H1 (cell line): ENCODE results near the gene ACTR6. TPM values are rescaled to one million over a fixed set of nuclear protein-coding genes. Genes with fewer than 3 reads are reported as not detected.
A peak's percentile ranks its signal among the peaks of the same experiment; 100 is the strongest.

Experiments
- CTCF ChIA-PET: fragments of 300-600 bp; sonication (Branson Sonifier 250); formaldehyde crosslinking; loops from one replicate; lab custom pipeline; 2021; ENCODE audit not compliant: partially characterized antibody; lab: Charles Lee
- POLR2A ChIA-PET: fragments of 300-600 bp; sonication (Branson Sonifier 250); formaldehyde crosslinking; loops from one replicate; lab custom pipeline; 2021; ENCODE audit warnings: inconsistent platforms; ENCODE audit not compliant: partially characterized antibody; lab: Charles Lee
- DNase-seq, 2 experiments: peaks; one replicate each; pipeline versions ENCODE4 v3.0.0 to v3.0.0-alpha.2; 2010 to 2022; ENCODE audit warnings: low spot score in 2 of 2, low read depth in 1 of 2, mixed read lengths in 1 of 2
- FAIRE-seq: peaks from 2 replicates; lab custom pipeline; 2011; peaks lifted over from hg19 to GRCh38; lab: Jason Lieb, UNC
- H2AFZ ChIP-seq: 2 replicates; pipeline ENCODE4 v1.8.1; 2012; ENCODE audit warnings: low read length, inconsistent platforms
- H2AK5ac ChIP-seq: 2 replicates; pipeline ENCODE4 v1.6.1; 2013; ENCODE audit warnings: low read depth, low read length
- H2BK120ac ChIP-seq: replicated peaks from 2 replicates; pipeline ENCODE3; 2013; ENCODE audit warnings: low read depth, low read length, inconsistent platforms
- H2BK12ac ChIP-seq: 2 replicates; pipeline ENCODE4 v1.6.1; 2013; ENCODE audit warnings: low read depth, low read length
- H2BK15ac ChIP-seq: 2 replicates; pipeline ENCODE4 v1.6.1; 2013; ENCODE audit warnings: low read length
- H2BK20ac ChIP-seq: 2 replicates; pipeline ENCODE4 v1.6.1; 2013; ENCODE audit warnings: low read length
- H2BK5ac ChIP-seq: 2 replicates; pipeline ENCODE4 v1.6.1; 2013; ENCODE audit warnings: low read depth, low read length
- H3K14ac ChIP-seq: 2 replicates; pipeline ENCODE4 v1.6.1; 2013; ENCODE audit warnings: inconsistent platforms; ENCODE audit not compliant: insufficient read length
- H3K18ac ChIP-seq: 2 replicates; pipeline ENCODE4 v1.6.1; 2013; ENCODE audit warnings: low read length; ENCODE audit errors: extremely low read depth
- H3K23ac ChIP-seq: 2 replicates; pipeline ENCODE4 v1.6.1; 2013; ENCODE audit warnings: inconsistent platforms; ENCODE audit not compliant: insufficient read length
- H3K23me2 ChIP-seq: 2 replicates; pipeline ENCODE4 v1.6.1; 2013; ENCODE audit warnings: low read depth, low read length
- H3K27ac ChIP-seq: 2 replicates; pipeline ENCODE4 v1.6.1; 2011; ENCODE audit warnings: low read depth, low read length, inconsistent platforms
- H3K27me3 ChIP-seq, 4 experiments: replicated peaks in 1 of 4; 1 replicate in 1 of 4; 2 replicates in 3 of 4; pipeline versions ENCODE4 v1.6.1 to v1.8.1; 2011 to 2013; ENCODE audit warnings: low read length in 3 of 4, mild to moderate bottlenecking in 3 of 4, inconsistent platforms in 2 of 4, mixed read lengths in 2 of 4, moderate library complexity in 1 of 4; ENCODE audit not compliant: control insufficient read depth in 3 of 4, insufficient read depth in 3 of 4; ENCODE audit errors: extremely low read depth in 1 of 4
- H3K36me3 ChIP-seq, 4 experiments: 2 replicates each; pipeline versions ENCODE4 v1.6.1 to v1.8.1; 2011 to 2013; ENCODE audit warnings: mild to moderate bottlenecking in 4 of 4, low read length in 3 of 4, moderate library complexity in 2 of 4, control low read depth in 1 of 4, inconsistent platforms in 1 of 4; ENCODE audit not compliant: insufficient read depth in 4 of 4, control insufficient read depth in 2 of 4
- H3K4ac ChIP-seq: replicated peaks from 2 replicates; pipeline ENCODE3; 2013; ENCODE audit warnings: low read length, low read depth, mixed read lengths, inconsistent platforms; ENCODE audit not compliant: insufficient read length
- H3K4me1 ChIP-seq, 4 experiments: replicated peaks in 1 of 4; 1 replicate in 1 of 4; 2 replicates in 3 of 4; pipeline versions ENCODE4 v1.6.1 to v1.8.1; 2011 to 2013; ENCODE audit warnings: low read length in 3 of 4, inconsistent platforms in 2 of 4, mixed read lengths in 1 of 4; ENCODE audit not compliant: insufficient read depth in 4 of 4, control insufficient read depth in 3 of 4
- H3K4me2 ChIP-seq, 2 experiments: 2 replicates each; pipeline versions ENCODE4 v1.6.1 to v1.8.1; 2011 to 2013; ENCODE audit warnings: low read depth in 2 of 2, low read length in 2 of 2, control low read depth in 1 of 2, inconsistent platforms in 1 of 2, mild to moderate bottlenecking in 1 of 2; ENCODE audit not compliant: insufficient read depth in 1 of 2
- H3K4me3 ChIP-seq, 4 experiments: fragments of 200-600, 300-600 bp in 1 of 4; sonication (generic), shearing (Covaris generic), sonication (Bioruptor Twin) in 1 of 4; 2 replicates each; pipeline versions ENCODE4 v1.5.1 to v1.8.1; 2011 to 2016; ENCODE audit warnings: low read length in 4 of 4, low read depth in 3 of 4, control low read depth in 2 of 4, inconsistent platforms in 2 of 4, mild to moderate bottlenecking in 2 of 4, mixed read lengths in 1 of 4, moderate library complexity in 1 of 4; ENCODE audit not compliant: insufficient read depth in 2 of 4; ENCODE audit errors: extremely low read depth in 1 of 4
- H3K56ac ChIP-seq: replicated peaks from 2 replicates; pipeline ENCODE3; 2013; ENCODE audit warnings: low read depth, mild to moderate bottlenecking, mixed read lengths, low read length, inconsistent platforms; ENCODE audit not compliant: insufficient read length
- H3K79me1 ChIP-seq: 2 replicates; pipeline ENCODE4 v1.6.1; 2013; ENCODE audit warnings: low read depth, low read length, control low read depth
- H3K79me2 ChIP-seq, 2 experiments: 2 replicates each; pipeline versions ENCODE4 v1.6.1 to v1.8.1; 2012 to 2013; ENCODE audit warnings: low read length in 2 of 2, mild to moderate bottlenecking in 2 of 2, inconsistent platforms in 1 of 2; ENCODE audit not compliant: insufficient read depth in 2 of 2, control insufficient read depth in 1 of 2
- H3K9ac ChIP-seq, 4 experiments: replicated peaks in 1 of 4; 1 replicate in 1 of 4; 2 replicates in 3 of 4; pipeline versions ENCODE4 v1.6.1 to v1.8.1; 2011 to 2013; ENCODE audit warnings: low read depth in 3 of 4, low read length in 3 of 4, control low read depth in 2 of 4, mild to moderate bottlenecking in 2 of 4, moderate library complexity in 2 of 4, inconsistent platforms in 1 of 4; ENCODE audit errors: extremely low read depth in 1 of 4
- H3K9me3 ChIP-seq, 2 experiments: 2 replicates each; pipeline versions ENCODE4 v1.6.1 to v1.8.1; 2012 to 2013; ENCODE audit warnings: mild to moderate bottlenecking in 2 of 2, moderate library complexity in 2 of 2, control low read depth in 1 of 2, inconsistent platforms in 1 of 2, low read depth in 1 of 2, low read length in 1 of 2, mixed read lengths in 1 of 2; ENCODE audit not compliant: insufficient read depth in 2 of 2
- H4K20me1 ChIP-seq, 2 experiments: replicated peaks in 1 of 2; 2 replicates each; pipeline versions ENCODE3 to v1.8.1; 2011 to 2013; ENCODE audit warnings: inconsistent platforms in 2 of 2, low read length in 2 of 2, mild to moderate bottlenecking in 1 of 2; ENCODE audit not compliant: insufficient read depth in 2 of 2, control insufficient read depth in 1 of 2
- H4K5ac ChIP-seq: 2 replicates; pipeline ENCODE4 v1.6.1; 2013; ENCODE audit warnings: low read length, low read depth, mixed read lengths, inconsistent platforms; ENCODE audit not compliant: insufficient read length
- H4K8ac ChIP-seq: 2 replicates; pipeline ENCODE4 v1.8.0; 2013; ENCODE audit warnings: mild to moderate bottlenecking, moderate library complexity, low read length, inconsistent platforms; ENCODE audit not compliant: insufficient read depth; ENCODE audit errors: extremely low read depth
- H4K91ac ChIP-seq: replicated peaks from 2 replicates; pipeline ENCODE3; 2013; ENCODE audit warnings: low read length, mixed read lengths, inconsistent platforms; ENCODE audit not compliant: insufficient read length
- JUN ChIP-seq: IDR thresholded peaks from 2 replicates; pipeline ENCODE4 v1.6.1; 2011; ENCODE audit warnings: low read depth, mild to moderate bottlenecking, improper control_type of control experiment, low read length
- SP2 ChIP-seq: IDR thresholded peaks from 2 replicates; pipeline ENCODE4 v1.6.1; 2012; ENCODE audit warnings: mild to moderate bottlenecking, low read length, inconsistent platforms
- WGBS, 2 experiments: shearing (Covaris generic) in 1 of 2; methylation state at CpG; one replicate each; pipeline versions ENCODE4 v1.1.6 to v1.1.7; 2013 to 2015; ENCODE audit warnings: low lambda C conversion rate in 2 of 2, mixed read lengths in 2 of 2, inconsistent platforms in 1 of 2, low coverage in 1 of 2, missing lambda C conversion rate in 1 of 2; ENCODE audit not compliant: insufficient replicate concordance in 2 of 2, insufficient coverage in 1 of 2, insufficient read length in 1 of 2; ENCODE audit errors: extremely low coverage in 1 of 2, missing lambda C conversion rate in 1 of 2; 5-methylcytosine and 5-hydroxymethylcytosine counted together
- polyA plus RNA-seq, 7 experiments: library from polyadenylated mRNA; depleted of rRNA in 3 of 7; stranded (reverse) in 5 of 7; unstranded in 2 of 7; fragments of >200 nt in 5 of 7; fragments of 200-250 nt in 2 of 7; gene quantifications; 1 replicate in 5 of 7; 2 replicates in 1 of 7; 4 replicates in 1 of 7; pipeline versions ENCODE4 v1.2.1 to v1.2.3, GENCODE V29; 2011 to 2013; ENCODE audit warnings: missing spikeins in 2 of 7, mixed read lengths in 2 of 7
- total RNA-seq: library from RNA; stranded (reverse); fragmentation: NEBNext Ultra II Directional; extraction: Animal tissue kit (Norgen Biotek cat#: 25700); gene quantifications from 2 replicates; pipeline ENCODE4 v1.2.1, GENCODE V29; 2021

ACTR6 gene
- total and polyA plus RNA-seq, 2 of the 8 experiments (the other 6 are each of a cell fraction or from before 2014, with no cell fraction given) = 10.2 to 36.8 TPM

- 0 out of 2 replicates have a peak overlapping the region, but pooled peaks have one; percentile 60 for H2AK5ac ChIP-seq
- no peak overlapping the region for H4K5ac ChIP-seq
- POLR2A ChIA-PET = interaction anchor here (1.1 to 1.6 kb wide), 3 partner anchors 10 to 42 kb away, joined by 4 to 6 read pairs (median 6); partner anchors contain the start of gene ACTR6
- no peak overlapping the region for H3K56ac ChIP-seq
- H2BK5ac ChIP-seq = no peak overlapping the region
- TF ChIP-seq JUN (no peak), SP2 (no peak)
- no peak overlapping the region for H2BK20ac ChIP-seq
- no peak overlapping the region for H3K27ac ChIP-seq
- H3K23ac ChIP-seq = no peak overlapping the region
- no peaks in the 10 kb centered on the region for H3K23me2 ChIP-seq
- peak overlapping the region; percentile 61; the same call in 1 of the 2 replicates for H2BK15ac ChIP-seq
- peaks cover 0 to 12% (median 6%) of the 10 kb centered on the region in 4 experiments; a peak in 6 of 7 replicates for H3K4me1 ChIP-seq
- whole genome bisulfite sequencing, 2 experiments = 87% methylated on average over 4 of the region's 4 CpGs; no CpG with 5 or more reads in 1 of the 2 experiments
- H3K4me3 ChIP-seq = no peak overlapping the region
- CTCF ChIA-PET = interaction anchor here (1.3 to 2.3 kb wide), 4 partner anchors 9 to 19 kb away, joined by 3 to 7 read pairs (median 6); no protein-coding TSS in a partner anchor
- no peak overlapping the region for H2AFZ ChIP-seq
- H3K4me2 ChIP-seq = no peak overlapping the region
- DNase-seq (no peak), FAIRE-seq (no peak)
- no peak overlapping the region for H4K8ac ChIP-seq
- no peak overlapping the region for H4K91ac ChIP-seq
- H3K79me2 ChIP-seq = no peaks in the 10 kb centered on the region
- peaks cover 7 to 8% of the 10 kb centered on the region in 2 experiments; a peak in 3 of 4 replicates for H3K9me3 ChIP-seq
- no peaks in the 10 kb centered on the region for H4K20me1 ChIP-seq
- no peaks in the 10 kb centered on the region for H3K79me1 ChIP-seq
- no peak overlapping the region for H2BK120ac ChIP-seq
- H3K9ac ChIP-seq = no peak overlapping the region
- no peak overlapping the region for H3K4ac ChIP-seq
- H3K27me3 ChIP-seq = no peaks in the 10 kb centered on the region
- no peak overlapping the region for H3K14ac ChIP-seq
- H3K18ac ChIP-seq = no peak overlapping the region; the same call in 1 of the 2 replicates
- H3K36me3 ChIP-seq = no peaks in the 10 kb centered on the region; a peak in 1 of 8 replicates
- H2BK12ac ChIP-seq = 0 out of 2 replicates have a peak overlapping the region, but pooled peaks have one; percentile 50
Observed at GRCh38 chr12:100158535-100158934, 42.1 kb upstream of the ACTR6 start.
